BJ (cell line): ENCODE results near the gene KCNA1. TPM values are rescaled to one million over a fixed set of nuclear protein-coding genes. Genes with fewer than 3 reads are reported as not detected.

Experiments used
- CTCF ChIA-PET: fragments of 350-600 bp; formaldehyde crosslinking; extraction: SDS; loops from one replicate; lab custom pipeline; 2021; ENCODE audit warnings: antibody characterized with exemption, inconsistent platforms; lab: Yijun Ruan, JAX
- POLR2A ChIA-PET: fragments of 300-600 bp; sonication (Branson Sonifier 250); formaldehyde crosslinking; extraction: SDS; loops from one replicate; lab custom pipeline; 2021; ENCODE audit warnings: antibody characterized with exemption; lab: Charles Lee
- DNase-seq: peaks from one replicate; pipeline ENCODE4 v3.0.0-alpha.2; 2011; ENCODE audit warnings: low read depth
- H3K27me3 ChIP-seq: 2 replicates; pipeline ENCODE4 v1.6.0; 2011; ENCODE audit warnings: low read length; ENCODE audit not compliant: control insufficient read depth, insufficient read depth
- H3K36me3 ChIP-seq: 2 replicates; pipeline ENCODE4 v1.5.1; 2011; ENCODE audit warnings: low read length; ENCODE audit not compliant: control insufficient read depth, insufficient read depth
- H3K4me3 ChIP-seq: 2 replicates; pipeline ENCODE4 v1.5.1; 2011; ENCODE audit warnings: low read depth, mild to moderate bottlenecking, control low read depth, low read length
- polyA plus RNA-seq: library from polyadenylated mRNA; depleted of rRNA; stranded (reverse); fragments of >200 nt; gene quantifications from 2 replicates; pipeline ENCODE4 v1.2.3, GENCODE V29; 2011
- TF ChIP-seq, protein P1 (sequence below): IDR thresholded peaks from 2 replicates; pipeline ENCODE4 v1.5.1; 2011; ENCODE audit warnings: low read depth, mild to moderate bottlenecking, control low read depth, inconsistent platforms, low read length, moderate library complexity; ENCODE audit not compliant: insufficient read depth

The KCNA1 gene
- polyA plus RNA-seq, 1 experiment = not detected

DNA sequence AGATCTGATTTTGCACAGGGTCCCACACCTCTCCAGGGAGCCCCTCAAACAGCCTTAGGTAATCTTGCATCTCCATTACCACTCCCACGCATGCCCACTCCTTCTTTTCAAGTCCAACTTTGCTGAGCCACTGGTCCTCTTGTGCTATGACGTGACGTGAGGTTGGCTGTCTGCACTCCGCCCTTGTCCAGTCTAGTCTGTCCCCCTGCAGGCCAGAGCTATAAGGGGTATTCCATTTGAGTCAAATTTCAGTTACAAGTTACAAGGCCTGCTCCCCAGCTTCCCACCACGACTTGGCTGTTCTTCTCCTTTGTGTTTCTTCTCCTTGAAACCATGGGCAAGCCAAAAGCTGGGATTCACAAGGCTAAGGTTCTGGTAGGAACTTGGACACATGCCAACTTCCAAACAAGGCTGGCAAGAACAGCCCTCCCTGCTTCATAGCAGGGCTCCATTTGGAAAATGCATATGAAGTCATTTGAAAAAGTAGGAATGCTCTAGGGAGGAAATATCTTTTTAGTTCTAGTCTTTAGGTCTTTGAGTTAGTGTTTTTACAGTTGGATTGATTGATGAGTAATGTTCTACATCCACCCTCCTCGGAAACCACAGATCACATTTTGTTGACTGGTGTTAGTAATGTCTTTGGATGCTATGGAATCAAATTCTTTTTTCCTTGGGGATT, 49.1 kb downstream of the KCNA1 start:
- Histone ChIP-seq H3K4me3 (no peak overlapping the region), H3K27me3 (no peaks in the 10 kb centered on the region; the same call in 1 of the 2 replicates), H3K36me3 (no peaks in the 10 kb centered on the region)
- TF ChIP-seq, protein P1, sequence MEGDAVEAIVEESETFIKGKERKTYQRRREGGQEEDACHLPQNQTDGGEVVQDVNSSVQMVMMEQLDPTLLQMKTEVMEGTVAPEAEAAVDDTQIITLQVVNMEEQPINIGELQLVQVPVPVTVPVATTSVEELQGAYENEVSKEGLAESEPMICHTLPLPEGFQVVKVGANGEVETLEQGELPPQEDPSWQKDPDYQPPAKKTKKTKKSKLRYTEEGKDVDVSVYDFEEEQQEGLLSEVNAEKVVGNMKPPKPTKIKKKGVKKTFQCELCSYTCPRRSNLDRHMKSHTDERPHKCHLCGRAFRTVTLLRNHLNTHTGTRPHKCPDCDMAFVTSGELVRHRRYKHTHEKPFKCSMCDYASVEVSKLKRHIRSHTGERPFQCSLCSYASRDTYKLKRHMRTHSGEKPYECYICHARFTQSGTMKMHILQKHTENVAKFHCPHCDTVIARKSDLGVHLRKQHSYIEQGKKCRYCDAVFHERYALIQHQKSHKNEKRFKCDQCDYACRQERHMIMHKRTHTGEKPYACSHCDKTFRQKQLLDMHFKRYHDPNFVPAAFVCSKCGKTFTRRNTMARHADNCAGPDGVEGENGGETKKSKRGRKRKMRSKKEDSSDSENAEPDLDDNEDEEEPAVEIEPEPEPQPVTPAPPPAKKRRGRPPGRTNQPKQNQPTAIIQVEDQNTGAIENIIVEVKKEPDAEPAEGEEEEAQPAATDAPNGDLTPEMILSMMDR = no peak
- ChIA-PET CTCF (no interaction called here), POLR2A (no interaction called here)
- DNase-seq = no peak

- ChIA-PET POLR2A (no interaction called here), CTCF (no interaction called here)
- TF ChIP-seq, protein P1 = no peak
- DNase-seq = no peak
- H3K27me3 ChIP-seq = no peaks in the 10 kb centered on the region; the same call in 1 of the 2 replicates
- H3K4me3 ChIP-seq = no peak overlapping the region
- H3K36me3 ChIP-seq = no peaks in the 10 kb centered on the region
These were observed 49.7 kb downstream of the KCNA1 start for GRCh38 chr12:4959381-4959780.

GRCh38 chr12:4960030-4960429, 50.3 kb downstream of the KCNA1 start:
- TF ChIP-seq, protein P1 = no peak
- ChIA-PET POLR2A (no interaction called here), CTCF (interaction anchor here (1.3 kb wide), 1 partner anchor 102 kb away, joined by 5 read pairs; no protein-coding TSS in a partner anchor)
- Histone ChIP-seq H3K4me3 (no peak overlapping the region), H3K36me3 (no peaks in the 10 kb centered on the region), H3K27me3 (peaks cover 1% of the 10 kb centered on the region; the same call in 1 of the 2 replicates)
- DNase-seq = no peak

GRCh38 chr12:4960547-4960946, 50.8 kb downstream of the KCNA1 start:
- TF ChIP-seq, protein P1 = no peak
- no peaks in the 10 kb centered on the region for H3K36me3 ChIP-seq
- H3K27me3 ChIP-seq = peaks cover 1% of the 10 kb centered on the region; the same call in 1 of the 2 replicates
- no peak overlapping the region for H3K4me3 ChIP-seq
- ChIA-PET POLR2A (no interaction called here), CTCF (interaction anchor here (1.3 kb wide), 1 partner anchor 102 kb away, joined by 5 read pairs; no protein-coding TSS in a partner anchor)
- no peak for DNase-seq

DNA sequence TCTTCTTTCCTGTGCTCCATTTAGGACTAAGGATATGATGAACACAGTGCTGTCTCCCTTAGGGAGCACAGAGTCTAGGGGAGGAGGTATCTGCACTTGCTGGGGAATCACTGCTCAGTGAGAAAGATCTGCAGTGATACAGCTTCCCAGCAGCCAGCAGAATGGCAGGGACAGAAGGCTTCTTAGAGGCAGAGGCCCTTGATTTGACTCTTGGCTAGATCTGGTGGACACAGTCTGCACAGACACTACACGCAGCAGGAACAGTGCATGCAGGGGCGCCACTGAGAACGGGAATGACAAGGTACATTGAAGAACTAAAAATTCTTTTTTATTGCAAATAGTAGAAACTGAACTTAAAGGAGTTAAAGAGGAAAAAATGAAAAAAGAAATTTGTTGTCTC, 51.6 kb downstream of the KCNA1 start:
- CTCF ChIA-PET = no interaction called here

More for the DNA sequence above, 51.6 kb downstream of the KCNA1 start:
- H3K27me3 ChIP-seq = peaks cover 1% of the 10 kb centered on the region; the same call in 1 of the 2 replicates
- DNase-seq = no peak
- POLR2A ChIA-PET = no interaction called here
- no peaks in the 10 kb centered on the region for H3K36me3 ChIP-seq
- no peak overlapping the region for H3K4me3 ChIP-seq
- TF ChIP-seq, protein P1 = no peak
